Neural progenitor cell (in vitro differentiated cells): ENCODE results near the gene FBXO10. TPM values are rescaled to one million over a fixed set of nuclear protein-coding genes. Genes with fewer than 3 reads are reported as not detected.

Source experiments
- DNase-seq: peaks from one replicate; pipeline ENCODE4 v3.0.0-alpha.2; 2016; ENCODE audit warnings: low spot score
- H2AFZ ChIP-seq: fragments of 200-600 bp; sonication (generic); replicated peaks from 2 replicates; pipeline ENCODE4 v1.6.1; 2016; ENCODE audit warnings: antibody characterized with exemption
- H3F3A ChIP-seq: fragments of 200-600 bp; sonication (generic); 2 replicates; pipeline ENCODE4 v1.6.1; 2016; ENCODE audit warnings: antibody characterized with exemption, low read depth
- H3K27ac ChIP-seq: fragments of 200-600 bp; sonication (generic); 2 replicates; pipeline ENCODE4 v1.5.1; 2016; ENCODE audit warnings: mild to moderate bottlenecking
- H3K27me3 ChIP-seq: fragments of 200-600 bp; sonication (generic); 2 replicates; pipeline ENCODE4 v1.6.1; 2016; ENCODE audit warnings: mild to moderate bottlenecking, moderate library complexity
- H3K36me3 ChIP-seq: fragments of 200-600 bp; sonication (generic); 2 replicates; pipeline ENCODE4 v1.5.1; 2016
- H3K4me1 ChIP-seq: fragments of 200-600 bp; sonication (generic); 2 replicates; pipeline ENCODE4 v1.6.1; 2016; ENCODE audit warnings: mixed run types
- H3K4me2 ChIP-seq: fragments of 200-600 bp; sonication (generic); 2 replicates; pipeline ENCODE4 v1.6.1; 2016
- H3K4me3 ChIP-seq: fragments of 200-600 bp; sonication (generic); 2 replicates; pipeline ENCODE4 v1.5.1; 2016
- H3K79me2 ChIP-seq: fragments of 200-600 bp; sonication (generic); 2 replicates; pipeline ENCODE4 v1.6.1; 2016; ENCODE audit warnings: low read depth
- H3K9ac ChIP-seq: fragments of 200-600 bp; sonication (generic); 2 replicates; pipeline ENCODE4 v1.6.1; 2016
- H3K9me3 ChIP-seq: fragments of 200-600 bp; sonication (generic); 2 replicates; pipeline ENCODE4 v1.5.1; 2016; ENCODE audit warnings: low read depth
- H4K20me1 ChIP-seq: fragments of 200-600 bp; sonication (generic); 2 replicates; pipeline ENCODE4 v1.6.1; 2016; ENCODE audit warnings: low read depth
- H3K27ac Mint-ChIP-seq: 3 replicates; pipeline ENCODE4 v1.8.0; 2021; ENCODE audit warnings: mixed read lengths
- H3K27me3 Mint-ChIP-seq: 2 replicates; pipeline ENCODE4 v1.8.0; 2022; ENCODE audit warnings: low read depth, mild to moderate bottlenecking, inconsistent platforms, moderate library complexity, mixed read lengths; ENCODE audit not compliant: insufficient read depth
- H3K36me3 Mint-ChIP-seq: 3 replicates; pipeline ENCODE4 v1.8.0; 2021; ENCODE audit warnings: mixed read lengths
- H3K4me1 Mint-ChIP-seq: 3 replicates; pipeline ENCODE4 v1.8.0; 2021; ENCODE audit warnings: mixed read lengths
- H3K4me3 Mint-ChIP-seq: 3 replicates; pipeline ENCODE4 v1.8.0; 2021; ENCODE audit warnings: mild to moderate bottlenecking, moderate library complexity, mixed read lengths
- H3K9me3 Mint-ChIP-seq: 3 replicates; pipeline ENCODE4 v1.8.0; 2020; ENCODE audit warnings: mixed read lengths
- CTCF ChIP-seq: fragments of 200-600 bp; sonication (generic); IDR thresholded peaks from 2 replicates; pipeline ENCODE4 v1.5.1; 2017; ENCODE audit warnings: antibody characterized with exemption, mild to moderate bottlenecking
- EZH2 ChIP-seq: fragments of 200-600 bp; sonication (generic); IDR thresholded peaks from 2 replicates; pipeline ENCODE4 v1.6.1; 2017; ENCODE audit warnings: antibody characterized with exemption, mild to moderate bottlenecking, moderate library complexity
- EZH2phosphoT487 ChIP-seq: fragments of 200-600 bp; sonication (generic); IDR thresholded peaks from 2 replicates; pipeline ENCODE4 v1.6.1; 2017; ENCODE audit warnings: antibody characterized with exemption
- total RNA-seq: library from RNA; depleted of rRNA; stranded (reverse); fragments of >200 nt; gene quantifications from 2 replicates; pipeline ENCODE4 v1.2.3, GENCODE V29; 2015; ENCODE audit warnings: low replicate concordance

Gene FBXO10
- total RNA-seq, 1 donor from 2014 or later: 13.4 TPM

- no peaks in the 10 kb centered on the region for H3K4me1 Mint-ChIP-seq
- Histone ChIP-seq H3K9me3 (no peaks in the 10 kb centered on the region), H3K4me1 (no peaks in the 10 kb centered on the region), H3F3A (no peaks in the 10 kb centered on the region), H3K27ac (no peak overlapping the region), H4K20me1 (no peaks in the 10 kb centered on the region), H3K4me3 (no peak overlapping the region), H3K9ac (no peak overlapping the region), H3K36me3 (peaks cover 6% of the 10 kb centered on the region), H3K4me2 (no peak overlapping the region), H3K27me3 (no peaks in the 10 kb centered on the region), H3K79me2 (no peaks in the 10 kb centered on the region), H2AFZ (no peak overlapping the region)
- H3K27ac Mint-ChIP-seq: no peak overlapping the region
- no peaks in the 10 kb centered on the region for H3K27me3 Mint-ChIP-seq
- TF ChIP-seq EZH2 (no peak), CTCF (no peak), EZH2phosphoT487 (no peak)
- H3K9me3 Mint-ChIP-seq: no peaks in the 10 kb centered on the region
- H3K4me3 Mint-ChIP-seq: no peak overlapping the region
- DNase-seq: no peak
- peaks cover 39% of the 10 kb centered on the region for H3K36me3 Mint-ChIP-seq
These were observed 72.4 kb downstream of the FBXO10 start for GRCh38 chr9:37503736-37504135.

- no peak for DNase-seq
- Histone ChIP-seq H3K36me3 (peaks cover 6% of the 10 kb centered on the region), H3F3A (no peaks in the 10 kb centered on the region), H4K20me1 (no peaks in the 10 kb centered on the region), H3K4me3 (no peak overlapping the region), H3K4me2 (no peak overlapping the region), H3K27ac (no peak overlapping the region), H3K27me3 (no peaks in the 10 kb centered on the region), H3K9me3 (no peaks in the 10 kb centered on the region), H3K79me2 (no peaks in the 10 kb centered on the region), H3K9ac (no peak overlapping the region), H3K4me1 (no peaks in the 10 kb centered on the region), H2AFZ (no peak overlapping the region)
- TF ChIP-seq CTCF (no peak), EZH2phosphoT487 (no peak), EZH2 (no peak)
- Mint-ChIP-seq H3K4me1 (no peaks in the 10 kb centered on the region), H3K4me3 (no peak overlapping the region), H3K36me3 (peaks cover 43% of the 10 kb centered on the region), H3K27ac (peak overlapping the region; percentile 12), H3K27me3 (no peaks in the 10 kb centered on the region), H3K9me3 (no peaks in the 10 kb centered on the region)
These were observed 74.1 kb downstream of the FBXO10 start for GRCh38 chr9:37501957-37502596.

- Mint-ChIP-seq H3K9me3 (no peaks in the 10 kb centered on the region), H3K4me1 (no peaks in the 10 kb centered on the region), H3K27me3 (no peaks in the 10 kb centered on the region), H3K4me3 (no peak overlapping the region), H3K27ac (no peak overlapping the region), H3K36me3 (peaks cover 47% of the 10 kb centered on the region)
- H4K20me1 ChIP-seq: no peaks in the 10 kb centered on the region
- H3K4me2 ChIP-seq: no peak overlapping the region
- H3K4me1 ChIP-seq: no peaks in the 10 kb centered on the region
- no peak overlapping the region for H3K4me3 ChIP-seq
- DNase-seq: no peak
- no peak overlapping the region for H3K27ac ChIP-seq
- H3K79me2 ChIP-seq: no peaks in the 10 kb centered on the region
- no peak overlapping the region for H3K9ac ChIP-seq
- H2AFZ ChIP-seq: no peak overlapping the region
- peaks cover 6% of the 10 kb centered on the region for H3K36me3 ChIP-seq
- no peaks in the 10 kb centered on the region for H3K9me3 ChIP-seq
- no peaks in the 10 kb centered on the region for H3F3A ChIP-seq
- TF ChIP-seq CTCF: no peak
- TF ChIP-seq EZH2phosphoT487: no peak
- TF ChIP-seq EZH2: no peak
- H3K27me3 ChIP-seq: no peaks in the 10 kb centered on the region
These were observed 76.9 kb downstream of the FBXO10 start for GRCh38 chr9:37499297-37499696.
